Neural cell (in vitro differentiated cells): ENCODE results near the gene THRAP3. TPM values are rescaled to one million over a fixed set of nuclear protein-coding genes. Genes with fewer than 3 reads are reported as not detected.

Experiments
- H2AFZ ChIP-seq: fragments of 200-600, 300-800 bp; sonication (generic), shearing (Covaris generic); 2 replicates; pipeline ENCODE4 v1.6.0; 2014; ENCODE audit warnings: low read depth, mild to moderate bottlenecking, antibody characterized with exemption, low read length, moderate library complexity
- H3F3A ChIP-seq: fragments of 200-600 bp; shearing (Covaris generic); 2 replicates; pipeline ENCODE4 v1.6.1; 2016; ENCODE audit warnings: mild to moderate bottlenecking, moderate library complexity, mixed read lengths, antibody characterized with exemption, low read length; ENCODE audit not compliant: insufficient read depth, poor library complexity, severe bottlenecking
- H3K27ac ChIP-seq: fragments of 200-600, 300-800 bp; sonication (generic), shearing (Covaris generic); 2 replicates; pipeline ENCODE4 v1.5.1; 2014; ENCODE audit warnings: mild to moderate bottlenecking, low read length, moderate library complexity
- H3K27me3 ChIP-seq: fragments of 300-800, 200-600 bp; sonication (generic), shearing (Covaris generic); 2 replicates; pipeline ENCODE4 v1.6.0; 2014; ENCODE audit warnings: mild to moderate bottlenecking, low read depth, low read length, moderate library complexity; ENCODE audit not compliant: insufficient read depth
- H3K36me3 ChIP-seq: fragments of 300-800, 200-600 bp; sonication (generic), shearing (Covaris generic); 2 replicates; pipeline ENCODE4 v1.5.1; 2014; ENCODE audit warnings: mild to moderate bottlenecking, antibody characterized with exemption, low read length, moderate library complexity; ENCODE audit not compliant: insufficient read depth
- H3K4me2 ChIP-seq: fragments of 300-800, 200-600 bp; sonication (generic), shearing (Covaris generic); 2 replicates; pipeline ENCODE4 v1.6.0; 2014; ENCODE audit warnings: mild to moderate bottlenecking, low read length
- H3K4me3 ChIP-seq: fragments of 300-800, 200-600 bp; sonication (generic), shearing (Covaris generic); 2 replicates; pipeline ENCODE4 v1.5.1; 2014; ENCODE audit warnings: mild to moderate bottlenecking, low read length, moderate library complexity
- H3K79me2 ChIP-seq: fragments of 200-600 bp; shearing (Covaris generic); replicated peaks from 2 replicates; pipeline ENCODE4 v1.6.0; 2014; ENCODE audit warnings: mild to moderate bottlenecking, low read length, moderate library complexity; ENCODE audit not compliant: insufficient read depth
- H3K9ac ChIP-seq: fragments of 300-800, 200-600 bp; sonication (generic), shearing (Covaris generic); 2 replicates; pipeline ENCODE4 v1.6.1; 2016; ENCODE audit warnings: mild to moderate bottlenecking, low read length, mixed read lengths
- H3K9me2 ChIP-seq: fragments of 200-600 bp; shearing (Covaris generic); 2 replicates; pipeline ENCODE4 v1.6.1; 2016; ENCODE audit warnings: mild to moderate bottlenecking, low read length, mixed read lengths; ENCODE audit not compliant: insufficient read depth
- H3K9me3 ChIP-seq: fragments of 200-600, 300-800 bp; sonication (generic), shearing (Covaris generic); 2 replicates; pipeline ENCODE4 v1.6.1; 2016; ENCODE audit warnings: mild to moderate bottlenecking, mixed run types, low read length, moderate library complexity, mixed read lengths
- H4K20me1 ChIP-seq: fragments of 200-600 bp; shearing (Covaris generic); 2 replicates; pipeline ENCODE4 v1.6.1; 2016; ENCODE audit warnings: mild to moderate bottlenecking, mixed run types; ENCODE audit not compliant: insufficient read depth
- EP300 ChIP-seq: fragments of 450-650 bp; conservative IDR thresholded peaks from 2 replicates; pipeline ENCODE4 v1.6.1; 2014; ENCODE audit warnings: antibody characterized with exemption, mild to moderate bottlenecking, moderate library complexity; ENCODE audit not compliant: poor library complexity, severe bottlenecking
- EZH2 ChIP-seq: fragments of 200-600, 300-800 bp; shearing (Covaris generic), sonication (generic); IDR thresholded peaks from 2 replicates; pipeline ENCODE4 v1.6.1; 2014; ENCODE audit warnings: antibody characterized with exemption, low read length, borderline replicate concordance, mild to moderate bottlenecking; ENCODE audit not compliant: insufficient read depth, poor library complexity, severe bottlenecking
- MXI1 ChIP-seq: fragments of 450-650 bp; conservative IDR thresholded peaks from 2 replicates; pipeline ENCODE4 v1.6.1; 2014; ENCODE audit warnings: antibody characterized with exemption, mild to moderate bottlenecking; ENCODE audit not compliant: poor library complexity, severe bottlenecking
- POLR2AphosphoS5 ChIP-seq: IDR thresholded peaks from 2 replicates; pipeline ENCODE4 v1.6.1; 2012
- RAD21 ChIP-seq: fragments of 450-650 bp; conservative IDR thresholded peaks from 2 replicates; pipeline ENCODE4 v1.6.1; 2014; ENCODE audit warnings: antibody characterized with exemption, mild to moderate bottlenecking, moderate library complexity
- SMC3 ChIP-seq: fragments of 450-650 bp; conservative IDR thresholded peaks from 2 replicates; pipeline ENCODE4 v1.6.1; 2014; ENCODE audit warnings: antibody characterized with exemption, mild to moderate bottlenecking, moderate library complexity; ENCODE audit not compliant: poor library complexity
- TAF1 ChIP-seq: IDR thresholded peaks from 2 replicates; pipeline ENCODE4 v1.6.1; 2012; ENCODE audit warnings: low read depth
- polyA plus RNA-seq: library from polyadenylated mRNA; depleted of rRNA; stranded (reverse); fragments of >200 nt; gene quantifications from 2 replicates; pipeline ENCODE4 v1.2.3, GENCODE V29; 2014
- TF ChIP-seq, protein P1 (sequence below): IDR thresholded peaks from 2 replicates; pipeline ENCODE4 v1.6.1; 2012; ENCODE audit warnings: borderline replicate concordance
- TF ChIP-seq, protein P2 (sequence below): fragments of 450-650 bp; IDR thresholded peaks from 2 replicates; pipeline ENCODE4 v1.5.1; 2014; ENCODE audit warnings: antibody characterized with exemption, mild to moderate bottlenecking, moderate library complexity; ENCODE audit not compliant: poor library complexity, severe bottlenecking

Gene THRAP3
- polyA plus RNA-seq, 1 donor from 2014 or later, result 54.4 TPM

DNA sequence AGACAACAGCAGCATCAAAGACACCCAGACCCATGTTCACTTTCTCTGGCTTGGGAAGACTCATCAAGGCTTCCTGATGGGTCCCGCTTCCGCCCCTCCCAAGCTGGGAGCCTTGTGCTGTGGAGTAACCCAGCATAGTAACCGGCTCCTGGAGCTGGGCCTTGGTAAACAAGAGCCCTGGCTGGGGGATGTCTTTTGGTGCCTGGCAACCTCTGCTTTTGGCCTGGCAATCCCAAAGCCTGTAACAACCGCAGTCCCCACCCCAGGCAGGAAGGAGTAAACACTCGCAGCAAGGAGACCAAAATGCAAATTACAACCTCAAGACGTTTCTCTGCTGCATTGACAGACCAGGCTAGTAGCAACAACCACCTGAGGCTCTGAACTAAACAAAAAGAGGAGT, 16.9 kb upstream of the THRAP3 start:
- no peaks in the 10 kb centered on the region for H3K9me3 ChIP-seq
- TF ChIP-seq EP300 (no peak), POLR2AphosphoS5 (no peak), EZH2 (no peak), RAD21 (no peak), TAF1 (no peak)
- TF ChIP-seq, protein P1, sequence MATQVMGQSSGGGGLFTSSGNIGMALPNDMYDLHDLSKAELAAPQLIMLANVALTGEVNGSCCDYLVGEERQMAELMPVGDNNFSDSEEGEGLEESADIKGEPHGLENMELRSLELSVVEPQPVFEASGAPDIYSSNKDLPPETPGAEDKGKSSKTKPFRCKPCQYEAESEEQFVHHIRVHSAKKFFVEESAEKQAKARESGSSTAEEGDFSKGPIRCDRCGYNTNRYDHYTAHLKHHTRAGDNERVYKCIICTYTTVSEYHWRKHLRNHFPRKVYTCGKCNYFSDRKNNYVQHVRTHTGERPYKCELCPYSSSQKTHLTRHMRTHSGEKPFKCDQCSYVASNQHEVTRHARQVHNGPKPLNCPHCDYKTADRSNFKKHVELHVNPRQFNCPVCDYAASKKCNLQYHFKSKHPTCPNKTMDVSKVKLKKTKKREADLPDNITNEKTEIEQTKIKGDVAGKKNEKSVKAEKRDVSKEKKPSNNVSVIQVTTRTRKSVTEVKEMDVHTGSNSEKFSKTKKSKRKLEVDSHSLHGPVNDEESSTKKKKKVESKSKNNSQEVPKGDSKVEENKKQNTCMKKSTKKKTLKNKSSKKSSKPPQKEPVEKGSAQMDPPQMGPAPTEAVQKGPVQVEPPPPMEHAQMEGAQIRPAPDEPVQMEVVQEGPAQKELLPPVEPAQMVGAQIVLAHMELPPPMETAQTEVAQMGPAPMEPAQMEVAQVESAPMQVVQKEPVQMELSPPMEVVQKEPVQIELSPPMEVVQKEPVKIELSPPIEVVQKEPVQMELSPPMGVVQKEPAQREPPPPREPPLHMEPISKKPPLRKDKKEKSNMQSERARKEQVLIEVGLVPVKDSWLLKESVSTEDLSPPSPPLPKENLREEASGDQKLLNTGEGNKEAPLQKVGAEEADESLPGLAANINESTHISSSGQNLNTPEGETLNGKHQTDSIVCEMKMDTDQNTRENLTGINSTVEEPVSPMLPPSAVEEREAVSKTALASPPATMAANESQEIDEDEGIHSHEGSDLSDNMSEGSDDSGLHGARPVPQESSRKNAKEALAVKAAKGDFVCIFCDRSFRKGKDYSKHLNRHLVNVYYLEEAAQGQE, result no peak
- TF ChIP-seq, protein P2, sequence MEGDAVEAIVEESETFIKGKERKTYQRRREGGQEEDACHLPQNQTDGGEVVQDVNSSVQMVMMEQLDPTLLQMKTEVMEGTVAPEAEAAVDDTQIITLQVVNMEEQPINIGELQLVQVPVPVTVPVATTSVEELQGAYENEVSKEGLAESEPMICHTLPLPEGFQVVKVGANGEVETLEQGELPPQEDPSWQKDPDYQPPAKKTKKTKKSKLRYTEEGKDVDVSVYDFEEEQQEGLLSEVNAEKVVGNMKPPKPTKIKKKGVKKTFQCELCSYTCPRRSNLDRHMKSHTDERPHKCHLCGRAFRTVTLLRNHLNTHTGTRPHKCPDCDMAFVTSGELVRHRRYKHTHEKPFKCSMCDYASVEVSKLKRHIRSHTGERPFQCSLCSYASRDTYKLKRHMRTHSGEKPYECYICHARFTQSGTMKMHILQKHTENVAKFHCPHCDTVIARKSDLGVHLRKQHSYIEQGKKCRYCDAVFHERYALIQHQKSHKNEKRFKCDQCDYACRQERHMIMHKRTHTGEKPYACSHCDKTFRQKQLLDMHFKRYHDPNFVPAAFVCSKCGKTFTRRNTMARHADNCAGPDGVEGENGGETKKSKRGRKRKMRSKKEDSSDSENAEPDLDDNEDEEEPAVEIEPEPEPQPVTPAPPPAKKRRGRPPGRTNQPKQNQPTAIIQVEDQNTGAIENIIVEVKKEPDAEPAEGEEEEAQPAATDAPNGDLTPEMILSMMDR, result no peak
- no peak overlapping the region for H3K9ac ChIP-seq
- no peaks in the 10 kb centered on the region for H3K36me3 ChIP-seq
- H3K27ac ChIP-seq, result no peak overlapping the region
- no peak overlapping the region for H2AFZ ChIP-seq
- H3K79me2 ChIP-seq, result no peaks in the 10 kb centered on the region
- H3K27me3 ChIP-seq, result no peaks in the 10 kb centered on the region
- no peaks in the 10 kb centered on the region for H3K9me2 ChIP-seq
- no peak overlapping the region for H3K4me2 ChIP-seq
- H4K20me1 ChIP-seq, result no peaks in the 10 kb centered on the region
- H3K4me3 ChIP-seq, result no peak overlapping the region
- H3F3A ChIP-seq, result no peaks in the 10 kb centered on the region

DNA sequence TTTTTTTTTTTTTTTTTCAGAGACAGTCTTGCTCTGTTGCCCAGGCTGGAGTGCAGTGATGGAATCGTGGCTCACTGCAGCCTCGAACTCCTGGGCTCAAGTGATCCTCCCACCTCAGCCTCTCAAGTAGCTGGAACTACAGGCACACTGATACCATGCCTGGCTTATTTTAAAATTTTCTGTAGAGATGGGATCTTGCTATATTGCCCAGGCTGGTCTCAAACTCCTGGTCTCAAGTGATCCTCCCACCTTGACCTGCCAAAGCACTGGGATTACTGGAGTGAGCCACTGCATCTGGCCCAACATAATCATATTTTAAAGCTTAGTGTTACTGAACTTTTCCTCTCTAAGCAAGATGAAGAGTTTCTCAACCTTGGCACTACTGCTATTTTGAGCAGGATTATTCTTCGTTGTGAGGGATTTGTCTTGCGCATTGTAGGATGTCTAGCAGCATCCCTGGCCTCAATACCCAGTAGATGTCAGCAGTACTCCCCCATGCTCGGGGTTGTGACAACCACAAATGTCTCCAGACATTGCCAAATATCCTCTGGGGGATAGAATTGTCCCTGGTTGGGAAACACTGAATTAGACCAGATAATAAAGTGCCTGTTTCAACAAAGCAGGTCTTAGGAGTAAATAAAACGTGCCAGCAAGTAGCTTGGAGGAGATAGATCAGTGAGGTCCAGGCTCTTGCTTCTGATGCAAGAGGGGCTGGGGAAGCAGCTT, 15.1 kb upstream of the THRAP3 start:
- Histone ChIP-seq H3K4me3 (no peak overlapping the region), H3F3A (no peaks in the 10 kb centered on the region), H3K79me2 (no peaks in the 10 kb centered on the region), H3K36me3 (no peaks in the 10 kb centered on the region), H4K20me1 (no peaks in the 10 kb centered on the region), H3K9me2 (no peaks in the 10 kb centered on the region), H3K4me2 (no peak overlapping the region), H3K27ac (no peak overlapping the region), H3K9ac (no peak overlapping the region), H3K27me3 (no peaks in the 10 kb centered on the region), H2AFZ (no peak overlapping the region), H3K9me3 (no peaks in the 10 kb centered on the region)
- TF ChIP-seq EZH2 (no peak), EP300 (no peak), POLR2AphosphoS5 (no peak), SMC3 (no peak), RAD21 (no peak), MXI1 (no peak), TAF1 (no peak)
- TF ChIP-seq, protein P1, result no peak
- TF ChIP-seq, protein P2, result no peak
